Inflammatory macrophage (primary cell): Measurements from ENCODE around the gene ARPP21.

Experiments used
- DNase-seq, 2 donors: peaks; one replicate each; pipeline ENCODE4 v3.0.0-alpha.2; 2020 to 2022

ARPP21 gene

GRCh38 chr3:35641920-35642527 lies 2.7 kb downstream of the ARPP21 start:
- DNase-seq: no peak

GRCh38 chr3:35643495-35643894 lies 4.2 kb downstream of the ARPP21 start:
- no peak for DNase-seq

- DNase-seq: no peak
Measured at GRCh38 chr3:35644451-35644850, 5.1 kb downstream of the ARPP21 start.

- DNase-seq: no peak
Measured at GRCh38 chr3:35645189-35645588, 5.9 kb downstream of the ARPP21 start.

- DNase-seq: no peak
Measured at GRCh38 chr3:35646081-35646480, 6.8 kb downstream of the ARPP21 start.

GRCh38 chr3:35647461-35647860 lies 8.1 kb downstream of the ARPP21 start:
- no peak for DNase-seq

GRCh38 chr3:35648347-35648746 lies 9.0 kb downstream of the ARPP21 start:
- DNase-seq: no peak

- no peak for DNase-seq
Measured at GRCh38 chr3:35649405-35649804, 10.1 kb downstream of the ARPP21 start.

GRCh38 chr3:35651426-35651825 lies 12.1 kb downstream of the ARPP21 start:
- no peak for DNase-seq

GRCh38 chr3:35651851-35652250 lies 12.5 kb downstream of the ARPP21 start:
- no peak for DNase-seq

- DNase-seq: no peak
Measured at GRCh38 chr3:35653347-35653746, 14.0 kb downstream of the ARPP21 start.

GRCh38 chr3:35654476-35654875 lies 15.2 kb downstream of the ARPP21 start:
- DNase-seq: no peak

- DNase-seq: no peak
Measured at GRCh38 chr3:35658686-35659085, 19.4 kb downstream of the ARPP21 start.

GRCh38 chr3:35659768-35660167 lies 20.4 kb downstream of the ARPP21 start:
- DNase-seq: no peak

GRCh38 chr3:35663471-35663870 lies 24.1 kb downstream of the ARPP21 start:
- DNase-seq: no peak

- no peak for DNase-seq
Measured at GRCh38 chr3:35664460-35664919, 25.2 kb downstream of the ARPP21 start.

- no peak for DNase-seq
Measured at GRCh38 chr3:35665390-35666055, 26.2 kb downstream of the ARPP21 start.

- no peak for DNase-seq
Measured at GRCh38 chr3:35666888-35667287, 27.6 kb downstream of the ARPP21 start.

GRCh38 chr3:35670408-35670965 lies 31.2 kb downstream of the ARPP21 start:
- no peak for DNase-seq

GRCh38 chr3:35671483-35671882 lies 32.2 kb downstream of the ARPP21 start:
- DNase-seq: no peak

- no peak for DNase-seq
Measured at GRCh38 chr3:35673017-35673416, 33.7 kb downstream of the ARPP21 start.

- DNase-seq: no peak
Measured at GRCh38 chr3:35674451-35675109, 35.3 kb downstream of the ARPP21 start.

- DNase-seq: no peak
Measured at GRCh38 chr3:35675206-35675605, 35.9 kb downstream of the ARPP21 start.

GRCh38 chr3:35675621-35676020 lies 36.3 kb downstream of the ARPP21 start:
- DNase-seq: no peak
